NCI-H187 treated with DMSO at 0.1 percent for 48 hours (cell line): ENCODE measurements around the gene RFXANK.

Source experiments
- DNase-seq: peaks from one replicate; lab custom pipeline; 2025; lab: John Stamatoyannopoulos, UW

The RFXANK gene

DNA sequence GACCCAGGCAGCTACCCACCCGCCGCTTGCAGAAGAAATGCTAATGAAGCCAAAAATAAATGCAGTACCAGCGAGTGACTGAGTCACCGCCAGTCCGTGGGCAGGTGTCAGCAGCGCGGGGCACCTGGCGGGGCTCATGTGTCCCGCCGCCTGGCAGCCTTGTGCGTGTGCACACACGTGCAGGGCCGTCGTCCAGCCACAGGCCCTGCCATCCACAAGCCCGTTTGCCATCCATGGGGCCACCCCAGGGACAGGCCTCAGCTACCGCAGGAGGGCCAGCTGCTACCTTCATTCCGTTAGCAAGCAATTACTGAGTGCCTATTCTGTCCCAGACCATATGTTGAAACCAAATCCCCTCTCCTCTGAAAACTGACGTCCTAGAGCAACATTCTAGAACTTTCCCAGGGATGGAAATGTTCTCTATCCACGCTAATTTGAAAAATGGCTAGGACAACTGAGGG is 40.2 kb downstream of the RFXANK start:
- no peak for DNase-seq

DNA sequence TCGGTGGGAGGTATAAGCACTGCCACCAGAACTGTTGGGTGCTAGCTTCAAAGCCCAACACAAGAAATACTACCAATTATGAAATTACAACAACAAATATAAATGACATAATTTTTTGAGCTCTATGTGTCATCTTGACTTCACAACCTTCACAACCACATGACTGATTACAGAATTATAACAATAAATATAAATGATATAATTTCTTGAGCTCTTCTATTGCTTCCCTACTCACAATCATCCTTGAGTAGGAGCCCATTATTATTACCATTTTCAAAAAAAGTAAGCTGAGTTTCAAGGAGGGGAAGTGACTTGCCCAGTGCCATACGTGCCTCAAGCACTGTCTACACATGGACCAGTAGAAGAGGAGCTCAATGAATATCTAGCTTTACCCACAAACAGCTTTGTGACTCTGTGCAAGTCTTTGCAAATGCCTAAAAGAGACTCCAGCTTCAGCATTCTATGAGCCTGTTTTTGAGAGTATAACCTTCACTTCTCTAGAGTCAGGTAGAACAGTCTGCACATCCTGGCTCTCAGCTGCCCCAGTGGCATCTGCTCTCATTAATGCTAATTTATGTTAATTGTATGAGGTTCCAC is 42.3 kb downstream of the RFXANK start:
- DNase-seq, result no peak

DNA sequence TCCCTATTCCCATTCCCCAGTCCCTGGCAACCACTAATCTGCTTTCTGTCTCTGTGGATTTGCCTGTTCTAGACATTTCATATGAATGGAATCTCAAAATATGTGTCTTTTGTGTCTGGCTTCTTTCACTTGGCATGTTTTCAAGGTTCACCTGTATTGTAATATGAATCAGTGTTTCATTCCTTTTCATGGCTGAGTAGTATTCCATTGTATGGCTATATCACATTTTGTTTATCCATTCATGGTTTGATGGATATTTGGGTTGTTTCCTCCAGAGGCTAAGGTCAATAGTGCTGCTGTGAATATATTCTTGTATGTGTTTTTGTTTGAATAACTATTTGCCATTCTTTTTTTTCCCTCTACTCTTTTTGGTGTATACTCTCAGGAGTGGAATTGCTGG is 44.1 kb downstream of the RFXANK start:
- DNase-seq, result no peak

DNA sequence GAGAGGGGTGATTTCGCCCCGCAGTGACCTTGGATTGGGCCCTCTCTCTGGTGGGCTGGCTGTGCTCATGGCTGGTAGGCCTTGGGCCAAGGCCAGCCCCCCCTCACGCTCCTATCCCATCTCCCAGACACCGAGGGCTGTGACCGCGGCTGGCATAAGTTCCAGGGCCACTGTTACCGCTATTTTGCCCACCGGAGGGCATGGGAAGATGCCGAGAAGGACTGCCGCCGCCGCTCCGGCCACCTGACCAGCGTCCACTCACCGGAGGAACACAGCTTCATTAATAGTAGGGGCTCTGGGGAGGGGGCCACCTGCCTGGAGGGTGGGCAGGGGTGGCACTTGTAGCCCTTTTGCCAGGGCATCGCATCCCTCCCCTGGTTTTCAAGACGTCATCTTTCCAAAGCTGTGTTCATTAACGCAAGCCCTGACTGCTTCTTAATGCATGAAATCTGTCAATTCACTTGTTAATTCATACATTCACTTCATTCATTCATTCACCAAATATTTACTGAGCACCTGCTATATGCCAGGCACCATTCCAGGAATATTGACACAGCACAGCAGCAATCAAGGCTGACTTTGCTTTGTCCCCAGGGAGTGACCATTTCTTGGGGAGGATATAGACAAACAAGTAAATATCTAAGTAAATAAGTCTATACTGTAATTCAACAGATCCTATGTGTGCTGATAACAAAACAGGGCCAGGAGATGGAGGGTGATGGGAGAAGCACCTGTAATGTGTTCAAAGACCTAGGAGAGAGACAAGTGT is 46.3 kb downstream of the RFXANK start:
- no peak for DNase-seq

DNA sequence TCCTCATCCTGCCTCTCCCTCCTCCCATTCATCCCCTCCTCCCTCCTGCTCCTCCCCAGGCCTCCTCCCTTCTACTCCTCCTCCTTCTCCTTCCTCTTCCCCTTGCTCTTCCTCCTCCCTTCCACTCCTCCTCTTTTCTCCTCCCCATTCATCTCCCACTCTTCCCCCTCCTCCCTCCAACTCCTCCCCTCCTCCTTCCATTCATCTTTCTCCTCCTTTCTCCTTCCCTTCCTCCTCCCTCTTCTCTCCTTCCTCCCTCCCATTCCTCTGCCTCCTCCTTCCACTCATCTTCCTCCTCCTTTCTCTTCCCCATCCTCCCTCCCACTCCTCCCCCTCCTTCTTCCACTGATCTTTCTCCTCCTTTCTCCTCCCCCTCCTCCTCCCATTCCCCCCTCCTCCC is 47.6 kb downstream of the RFXANK start:
- no peak for DNase-seq

DNA sequence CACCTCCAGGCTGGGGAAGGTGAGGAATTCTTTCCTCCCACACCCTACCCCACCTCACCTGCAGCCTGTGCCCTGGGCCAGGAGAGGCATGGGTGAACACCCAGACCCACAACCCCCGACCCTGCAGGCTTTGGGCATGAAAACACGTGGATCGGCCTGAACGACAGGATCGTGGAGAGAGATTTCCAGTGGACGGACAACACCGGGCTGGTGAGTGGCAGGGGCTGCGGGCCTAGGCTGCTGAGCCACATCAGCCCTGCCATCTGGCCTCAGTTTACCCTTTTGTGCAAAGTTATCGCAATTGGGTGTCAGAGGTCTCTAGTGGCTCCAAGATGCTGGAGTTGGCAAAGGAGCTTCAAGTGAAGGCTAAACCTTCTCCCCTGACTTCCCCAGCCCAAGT is 48.4 kb downstream of the RFXANK start:
- DNase-seq, result no peak

DNA sequence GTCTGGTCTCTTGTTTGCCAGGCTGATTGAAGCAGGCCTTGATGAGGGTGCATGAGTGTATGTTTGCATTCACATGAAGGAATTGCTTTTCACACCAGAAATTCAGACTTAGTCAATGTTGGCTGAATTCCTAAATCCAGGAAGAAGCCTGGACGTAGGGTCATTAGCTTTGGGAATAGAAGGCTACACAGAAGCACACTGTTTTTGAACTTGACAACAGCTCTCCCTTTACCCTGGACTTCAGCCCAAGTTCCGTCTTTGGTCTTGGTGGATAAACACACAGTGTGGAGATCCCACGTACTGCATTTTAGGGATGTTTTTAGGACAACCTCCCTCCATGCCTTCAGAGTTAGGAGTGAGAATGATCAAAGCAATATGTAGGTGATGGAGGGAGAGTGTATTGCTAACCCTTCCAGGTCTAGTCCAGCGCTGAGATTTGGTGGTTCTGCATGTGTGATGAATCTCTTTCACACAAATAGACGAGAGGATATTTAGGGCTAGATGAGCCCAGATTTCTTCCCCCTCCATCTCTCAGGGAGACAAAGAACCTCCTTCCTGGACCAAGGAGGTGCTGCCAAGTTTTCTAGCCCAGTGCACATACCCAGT is 58.2 kb downstream of the RFXANK start:
- no peak for DNase-seq
